Measurements from ENCODE around the gene ALLC.

DNA sequence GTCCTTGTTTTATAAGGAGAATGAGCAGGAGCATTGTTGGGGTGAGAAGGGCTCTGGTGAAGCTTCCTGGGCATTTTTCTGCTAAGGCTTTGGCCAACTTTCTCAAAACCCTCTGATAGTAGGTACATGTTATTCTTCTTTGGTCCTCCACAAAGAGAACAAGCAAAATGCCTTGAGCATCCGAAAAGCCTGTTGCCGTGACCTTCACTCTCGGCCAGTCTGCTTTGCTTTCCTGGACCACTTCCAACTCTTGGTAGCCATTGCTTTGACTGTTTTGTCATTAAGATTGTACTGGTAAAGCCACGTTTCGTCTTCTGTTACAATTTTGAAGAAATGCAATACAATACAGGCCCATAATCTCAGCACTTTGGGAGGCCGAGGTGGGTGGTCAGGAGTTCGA lies 27.4 kb upstream of the ALLC start:
- TF ChIP-seq NFIC (IDR thresholded peaks at IDR 0.05) (no peak), REST (IDR thresholded peaks at IDR 0.05; ENCODE audit: low read depth) (no peak), RAD21 (IDR thresholded peaks at IDR 0.05; ENCODE audit: low read depth) (no peak), TAF1 (IDR thresholded peaks at IDR 0.05; ENCODE audit: low read depth) (no peak), YY1 (IDR thresholded peaks at IDR 0.05; ENCODE audit: low read depth) (no peak)

Measured in Ishikawa (cell line).